Calu3 (cell line): Measurements from ENCODE around the gene PZP. TPM values are rescaled to one million over a fixed set of nuclear protein-coding genes. Genes with fewer than 3 reads are reported as not detected.

ENCODE experiments used
- BruUV-seq: library from RNA; stranded (reverse); fragments of 400-500 nt; replicated peaks from 2 replicates; lab custom pipeline; 2021; lab: Mats Ljungman, UMichigan
- CTCF ChIA-PET: fragments of 300-600 bp; sonication (Branson Sonifier 250); formaldehyde crosslinking; loops from one replicate; lab custom pipeline; 2022; ENCODE audit warnings: antibody characterized with exemption; lab: Charles Lee
- DNase-seq: peaks from one replicate; pipeline ENCODE4 v3.0.0; 2022
- H3K27ac Mint-ChIP-seq: one replicate; pipeline ENCODE4 v1.8.0; 2022; ENCODE audit warnings: mixed read lengths; ENCODE audit not compliant: unreplicated experiment
- H3K27me3 Mint-ChIP-seq: one replicate; pipeline ENCODE4 v1.8.0; 2022; ENCODE audit warnings: mixed read lengths; ENCODE audit not compliant: unreplicated experiment
- H3K36me3 Mint-ChIP-seq: one replicate; pipeline ENCODE4 v1.8.0; 2022; ENCODE audit warnings: mild to moderate bottlenecking, moderate library complexity, mixed read lengths; ENCODE audit not compliant: insufficient read depth, unreplicated experiment
- H3K4me1 Mint-ChIP-seq: one replicate; pipeline ENCODE4 v1.8.0; 2022; ENCODE audit warnings: mild to moderate bottlenecking, low read depth, mixed read lengths; ENCODE audit not compliant: unreplicated experiment
- H3K4me3 Mint-ChIP-seq: one replicate; pipeline ENCODE4 v1.8.0; 2022; ENCODE audit warnings: mild to moderate bottlenecking, low read depth, moderate library complexity, mixed read lengths; ENCODE audit not compliant: unreplicated experiment
- H3K9me3 Mint-ChIP-seq: one replicate; pipeline ENCODE4 v1.8.0; 2022; ENCODE audit warnings: low read depth, mixed read lengths; ENCODE audit not compliant: unreplicated experiment
- intact Hi-C: fragments of 100-400 bp; cut with micrococcal nuclease; formaldehyde crosslinking; loops from one replicate; pipeline ENCODE4 v1.10.0; 2022; ENCODE audit not compliant: unreplicated experiment
- total RNA-seq: library from RNA; stranded (reverse); gene quantifications from 2 replicates; pipeline ENCODE4 v1.2.3, GENCODE V29; 2022
- TF ChIP-seq, protein P1 (sequence below): fragments of 200-600 bp; IDR thresholded peaks from one replicate; pipeline ENCODE4 v1.8.0; 2022; ENCODE audit warnings: antibody characterized with exemption; ENCODE audit not compliant: unreplicated experiment

The PZP gene
- total RNA-seq, 1 experiment from 2014 or later, result not detected

DNA sequence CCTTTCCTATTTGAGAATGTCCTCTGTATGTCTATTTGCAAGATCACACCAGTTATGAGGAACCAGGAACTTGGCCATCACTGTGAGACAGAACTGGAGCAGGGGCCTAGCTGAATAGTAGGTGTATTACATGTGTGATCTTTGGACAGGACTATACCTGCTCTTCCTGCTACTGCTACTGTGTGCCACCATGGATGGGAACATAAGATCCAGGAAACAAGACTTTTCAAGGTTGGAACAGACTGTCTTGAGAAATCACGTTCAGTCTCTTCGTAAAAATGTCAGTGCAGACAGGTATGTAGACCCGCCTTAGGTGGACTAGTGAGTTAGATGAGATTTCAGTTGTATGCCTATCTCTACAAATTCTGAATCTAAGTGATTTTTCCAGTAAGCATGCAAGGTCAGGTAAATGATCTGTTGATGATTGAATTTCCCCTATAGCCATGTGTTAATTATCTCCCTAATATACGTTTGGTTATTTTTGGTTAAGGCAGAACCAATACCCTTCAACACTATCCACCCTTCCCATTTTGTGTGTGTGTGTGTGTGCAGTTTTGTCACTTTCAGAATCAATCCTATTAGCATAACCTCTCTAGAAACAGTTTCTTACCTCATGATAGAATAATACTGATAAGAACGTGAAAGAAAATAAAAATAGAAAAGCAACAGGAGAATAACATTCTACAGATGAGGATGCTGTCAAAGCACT, 99.5 kb downstream of the PZP start:
- Mint-ChIP-seq H3K4me3 (no peak overlapping the region), H3K36me3 (no peaks in the 10 kb centered on the region), H3K27me3 (peaks cover 14% of the 10 kb centered on the region), H3K27ac (no peak overlapping the region), H3K4me1 (no peaks in the 10 kb centered on the region), H3K9me3 (no peaks in the 10 kb centered on the region)
- intact Hi-C loops, result no loop called here
- TF ChIP-seq, protein P1, sequence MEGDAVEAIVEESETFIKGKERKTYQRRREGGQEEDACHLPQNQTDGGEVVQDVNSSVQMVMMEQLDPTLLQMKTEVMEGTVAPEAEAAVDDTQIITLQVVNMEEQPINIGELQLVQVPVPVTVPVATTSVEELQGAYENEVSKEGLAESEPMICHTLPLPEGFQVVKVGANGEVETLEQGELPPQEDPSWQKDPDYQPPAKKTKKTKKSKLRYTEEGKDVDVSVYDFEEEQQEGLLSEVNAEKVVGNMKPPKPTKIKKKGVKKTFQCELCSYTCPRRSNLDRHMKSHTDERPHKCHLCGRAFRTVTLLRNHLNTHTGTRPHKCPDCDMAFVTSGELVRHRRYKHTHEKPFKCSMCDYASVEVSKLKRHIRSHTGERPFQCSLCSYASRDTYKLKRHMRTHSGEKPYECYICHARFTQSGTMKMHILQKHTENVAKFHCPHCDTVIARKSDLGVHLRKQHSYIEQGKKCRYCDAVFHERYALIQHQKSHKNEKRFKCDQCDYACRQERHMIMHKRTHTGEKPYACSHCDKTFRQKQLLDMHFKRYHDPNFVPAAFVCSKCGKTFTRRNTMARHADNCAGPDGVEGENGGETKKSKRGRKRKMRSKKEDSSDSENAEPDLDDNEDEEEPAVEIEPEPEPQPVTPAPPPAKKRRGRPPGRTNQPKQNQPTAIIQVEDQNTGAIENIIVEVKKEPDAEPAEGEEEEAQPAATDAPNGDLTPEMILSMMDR, result no peak
- DNase-seq, result no peak
- CTCF ChIA-PET, result no interaction called here
- BruUV-seq, result no TSS peak

- intact Hi-C loops, result no loop called here
- no TSS peak for BruUV-seq
Observed at GRCh38 chr12:9107542-9107873, 100.7 kb downstream of the PZP start.

GRCh38 chr12:9106610-9107541, 101.3 kb downstream of the PZP start:
- no peak overlapping the region for H3K4me3 Mint-ChIP-seq
- CTCF ChIA-PET, result no interaction called here
- DNase-seq, result no peak
- no peaks in the 10 kb centered on the region for H3K36me3 Mint-ChIP-seq
- H3K27ac Mint-ChIP-seq, result no peak overlapping the region
- BruUV-seq, result no TSS peak
- TF ChIP-seq, protein P1, result no peak
- no peaks in the 10 kb centered on the region for H3K9me3 Mint-ChIP-seq
- H3K27me3 Mint-ChIP-seq, result peaks cover 2% of the 10 kb centered on the region
- intact Hi-C loops, result no loop called here
- H3K4me1 Mint-ChIP-seq, result no peaks in the 10 kb centered on the region

More at GRCh38 chr12:9107542-9107873, 100.7 kb downstream of the PZP start:
- Mint-ChIP-seq H3K9me3 (no peaks in the 10 kb centered on the region), H3K36me3 (no peaks in the 10 kb centered on the region), H3K4me1 (no peaks in the 10 kb centered on the region), H3K27me3 (peaks cover 8% of the 10 kb centered on the region), H3K4me3 (no peak overlapping the region), H3K27ac (no peak overlapping the region)
- TF ChIP-seq, protein P1, result no peak
- DNase-seq, result no peak
- CTCF ChIA-PET, result no interaction called here

DNA sequence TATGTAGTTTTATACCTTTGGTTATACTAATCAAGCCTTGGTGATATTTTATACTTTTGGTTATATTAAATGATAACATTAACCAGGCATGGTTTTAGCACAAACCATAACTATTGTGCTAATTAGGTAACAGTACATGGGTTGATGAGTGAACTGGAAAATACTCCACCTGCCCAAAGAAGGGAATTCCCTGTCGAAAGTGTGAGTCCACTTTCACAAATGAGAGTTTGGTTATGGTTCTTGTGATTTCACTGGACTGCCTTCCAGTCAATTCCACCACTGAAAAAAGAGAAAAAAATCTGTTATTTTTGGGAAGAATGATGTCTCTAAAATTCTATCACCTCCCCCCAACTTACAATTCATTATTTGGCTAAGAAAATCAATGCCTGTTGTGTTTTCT, 102.1 kb downstream of the PZP start:
- no peak for DNase-seq
- CTCF ChIA-PET, result no interaction called here
- BruUV-seq, result no TSS peak
- no peaks in the 10 kb centered on the region for H3K4me1 Mint-ChIP-seq
- no peak overlapping the region for H3K27ac Mint-ChIP-seq
- H3K9me3 Mint-ChIP-seq, result no peaks in the 10 kb centered on the region
- no peaks in the 10 kb centered on the region for H3K36me3 Mint-ChIP-seq
- H3K4me3 Mint-ChIP-seq, result no peak overlapping the region
- intact Hi-C loops, result no loop called here
- TF ChIP-seq, protein P1, result no peak
- H3K27me3 Mint-ChIP-seq, result no peaks in the 10 kb centered on the region
